Glutamatergic neuron (in vitro differentiated cells): ENCODE measurements around the gene BACH1. TPM values are rescaled to one million over a fixed set of nuclear protein-coding genes. Genes with fewer than 3 reads are reported as not detected.
"Not testable (repeated sequence)": the region's sequence is repeated elsewhere in the genome, so short reads cannot be mapped to it uniquely, and the experiment has no call there.

Experiments used
- DNase-seq: peaks from one replicate; pipeline ENCODE4 v3.0.0; 2022
- H3K27ac Mint-ChIP-seq: one replicate; pipeline ENCODE4 v1.8.0; 2020; ENCODE audit warnings: mild to moderate bottlenecking, mixed read lengths, inconsistent platforms; ENCODE audit not compliant: unreplicated experiment
- H3K27me3 Mint-ChIP-seq: one replicate; pipeline ENCODE4 v1.8.0; 2020; ENCODE audit warnings: mild to moderate bottlenecking, moderate library complexity, mixed read lengths, inconsistent platforms; ENCODE audit not compliant: unreplicated experiment
- H3K36me3 Mint-ChIP-seq: one replicate; pipeline ENCODE4 v1.8.0; 2020; ENCODE audit warnings: mild to moderate bottlenecking, mixed read lengths, inconsistent platforms; ENCODE audit not compliant: unreplicated experiment
- H3K4me1 Mint-ChIP-seq: one replicate; pipeline ENCODE4 v1.8.0; 2020; ENCODE audit warnings: mild to moderate bottlenecking, low read depth, mixed read lengths, inconsistent platforms; ENCODE audit not compliant: unreplicated experiment
- H3K4me3 Mint-ChIP-seq: one replicate; pipeline ENCODE4 v1.8.0; 2020; ENCODE audit warnings: mild to moderate bottlenecking, mixed read lengths, inconsistent platforms; ENCODE audit not compliant: unreplicated experiment
- H3K9me3 Mint-ChIP-seq: one replicate; pipeline ENCODE4 v1.8.0; 2020; ENCODE audit warnings: mild to moderate bottlenecking, moderate library complexity, mixed read lengths, inconsistent platforms; ENCODE audit not compliant: unreplicated experiment
- long read RNA-seq: library from polyadenylated mRNA; unstranded; transcript quantifications from one replicate; pipeline ENCODE4 v2.0.0, GENCODE V29; 2020; ENCODE audit not compliant: unreplicated experiment
- total RNA-seq: library from RNA; stranded (reverse); fragmentation: NEBNext Ultra II Directional; extraction: Animal tissue kit (Norgen Biotek cat#: 25700); gene quantifications from one replicate; pipeline ENCODE4 v1.2.1, GENCODE V29; 2021; ENCODE audit not compliant: unreplicated experiment
- TF ChIP-seq, protein P1 (sequence below): fragments of 200-600 bp; sonication (generic); IDR thresholded peaks from one replicate; pipeline ENCODE4 v1.5.0; 2021; ENCODE audit not compliant: partially characterized antibody, unreplicated experiment

Gene BACH1
- total RNA-seq: 78.8 TPM
- long read RNA-seq, partial matches to known transcripts: 0 of 3 reads
- long read RNA-seq, other reads (novel, unspliced or antisense): 3 of 3 reads

DNA sequence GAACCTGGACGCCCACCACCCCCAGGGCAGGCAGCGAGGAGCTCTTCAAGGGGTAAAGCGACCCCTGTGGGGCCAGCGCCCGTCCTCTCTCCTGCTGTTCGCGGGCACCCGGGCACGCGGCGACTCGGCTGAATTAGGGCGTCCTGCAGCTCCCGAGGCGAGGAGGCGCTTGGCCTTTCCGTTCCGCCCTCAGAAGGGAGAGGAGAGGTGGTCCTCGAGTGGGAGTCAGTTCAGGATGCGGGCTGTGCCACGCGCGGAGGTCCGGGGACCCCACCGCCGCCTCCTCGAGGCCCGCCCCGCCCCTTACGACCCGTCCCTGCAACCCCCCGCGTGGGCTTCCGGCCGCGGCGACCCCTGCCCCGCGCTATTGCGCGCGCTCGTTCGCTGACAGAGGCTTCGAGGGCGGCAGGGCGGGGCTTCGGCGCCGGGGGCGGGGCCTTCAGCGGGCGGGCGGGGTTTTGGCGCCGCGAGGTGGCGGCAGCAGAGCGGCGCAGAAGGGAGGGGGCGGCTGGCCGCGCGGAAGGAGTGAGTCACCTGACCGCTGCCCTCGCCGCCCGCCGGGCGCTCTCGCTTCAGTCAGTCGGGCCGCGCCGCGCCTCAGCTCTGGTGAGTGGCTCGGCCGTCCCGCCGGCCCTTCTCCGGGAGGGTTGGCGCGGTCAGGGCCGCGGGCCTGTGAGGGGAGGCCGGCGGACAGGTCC lies at the start of gene BACH1:
Gene BACH1, plus strand, starts transcription at position 575 of the 698 bp plus-strand sequence. CDS start 22,359 bp downstream, outside the sequence.
- Mint-ChIP-seq H3K9me3 (peaks cover 2% of the 10 kb centered on the region), H3K27ac (peak within 1 kb of the TSS; percentile 80), H3K27me3 (peaks cover 2% of the 10 kb centered on the region), H3K4me1 (peaks cover 20% of the 10 kb centered on the region), H3K4me3 (peak within 1 kb of the TSS; percentile 94), H3K36me3 (peaks cover 8% of the 10 kb centered on the region)
- DNase-seq: peak; percentile 94
- TF ChIP-seq, protein P1, sequence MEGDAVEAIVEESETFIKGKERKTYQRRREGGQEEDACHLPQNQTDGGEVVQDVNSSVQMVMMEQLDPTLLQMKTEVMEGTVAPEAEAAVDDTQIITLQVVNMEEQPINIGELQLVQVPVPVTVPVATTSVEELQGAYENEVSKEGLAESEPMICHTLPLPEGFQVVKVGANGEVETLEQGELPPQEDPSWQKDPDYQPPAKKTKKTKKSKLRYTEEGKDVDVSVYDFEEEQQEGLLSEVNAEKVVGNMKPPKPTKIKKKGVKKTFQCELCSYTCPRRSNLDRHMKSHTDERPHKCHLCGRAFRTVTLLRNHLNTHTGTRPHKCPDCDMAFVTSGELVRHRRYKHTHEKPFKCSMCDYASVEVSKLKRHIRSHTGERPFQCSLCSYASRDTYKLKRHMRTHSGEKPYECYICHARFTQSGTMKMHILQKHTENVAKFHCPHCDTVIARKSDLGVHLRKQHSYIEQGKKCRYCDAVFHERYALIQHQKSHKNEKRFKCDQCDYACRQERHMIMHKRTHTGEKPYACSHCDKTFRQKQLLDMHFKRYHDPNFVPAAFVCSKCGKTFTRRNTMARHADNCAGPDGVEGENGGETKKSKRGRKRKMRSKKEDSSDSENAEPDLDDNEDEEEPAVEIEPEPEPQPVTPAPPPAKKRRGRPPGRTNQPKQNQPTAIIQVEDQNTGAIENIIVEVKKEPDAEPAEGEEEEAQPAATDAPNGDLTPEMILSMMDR: peak; percentile 11

DNA sequence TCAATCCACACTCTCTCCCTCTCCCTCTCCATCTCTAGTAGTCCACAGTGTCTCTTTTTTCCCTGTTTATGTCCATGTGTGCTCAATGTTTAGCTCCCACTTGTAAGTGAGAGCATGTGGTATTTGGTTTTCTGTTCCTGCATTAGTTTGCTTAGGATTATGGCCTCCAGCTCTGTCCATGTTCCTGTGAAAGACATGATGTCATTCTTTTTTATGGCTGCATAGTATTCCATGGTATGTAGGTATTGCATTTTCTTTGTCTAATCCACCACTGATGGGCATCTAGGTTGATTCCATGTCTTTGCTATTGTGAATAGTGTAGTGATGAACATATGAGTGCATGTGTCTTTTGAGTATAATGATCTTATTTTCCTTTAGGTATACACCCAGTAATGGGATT lies 49.4 kb upstream of the BACH1 start:
- not testable (repeated sequence) for H3K4me1 Mint-ChIP-seq, H3K27me3 Mint-ChIP-seq, H3K27ac Mint-ChIP-seq, H3K9me3 Mint-ChIP-seq, DNase-seq, H3K36me3 Mint-ChIP-seq, H3K4me3 Mint-ChIP-seq

DNA sequence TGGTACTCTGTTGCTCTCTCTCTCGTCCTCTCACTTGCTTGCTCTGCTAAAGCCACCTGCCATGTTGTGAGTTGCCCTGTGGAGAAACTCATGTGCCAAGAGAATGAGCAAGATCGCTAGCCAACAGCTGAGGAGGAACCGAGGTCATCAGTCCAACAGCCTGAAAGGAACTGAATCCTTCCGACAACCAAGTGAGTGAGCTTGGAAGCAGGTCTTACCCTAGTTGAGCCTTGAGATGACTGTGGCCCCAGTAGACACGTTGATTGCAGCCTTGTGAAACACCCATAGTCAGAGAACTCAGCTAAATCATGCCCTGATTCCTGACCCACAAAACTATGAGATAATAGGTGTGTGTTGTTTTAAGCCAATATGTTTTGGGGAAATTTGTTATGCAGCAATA lies 48.1 kb upstream of the BACH1 start:
- no peaks in the 10 kb centered on the region for H3K27me3 Mint-ChIP-seq
- H3K4me1 Mint-ChIP-seq: peaks cover 5% of the 10 kb centered on the region
- no peak overlapping the region for H3K27ac Mint-ChIP-seq
- TF ChIP-seq, protein P1: no peak
- no peak for DNase-seq
- peaks cover 6% of the 10 kb centered on the region for H3K9me3 Mint-ChIP-seq
- H3K36me3 Mint-ChIP-seq: peaks cover 8% of the 10 kb centered on the region
- H3K4me3 Mint-ChIP-seq: no peak overlapping the region

DNA sequence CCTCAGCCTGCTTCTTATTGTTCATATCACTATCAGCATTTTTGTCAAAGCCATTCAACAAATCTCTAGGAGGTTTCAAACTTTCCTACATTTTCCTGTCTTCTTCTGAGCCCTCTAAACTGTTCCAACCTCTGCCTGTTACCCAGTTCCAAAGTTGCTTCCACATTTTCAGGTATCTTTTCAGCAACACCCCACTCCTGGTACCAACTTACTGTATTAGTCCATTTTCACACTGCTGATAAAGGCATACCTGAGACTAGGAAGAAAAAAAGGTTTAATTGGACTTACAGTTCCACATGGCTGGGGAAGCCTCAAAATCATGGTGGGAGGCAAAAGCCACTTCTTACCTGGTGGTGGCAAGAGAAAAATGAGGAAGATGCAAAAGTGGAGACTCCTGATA lies 44.9 kb upstream of the BACH1 start:
- not testable (repeated sequence) for DNase-seq, H3K9me3 Mint-ChIP-seq, H3K27me3 Mint-ChIP-seq, H3K27ac Mint-ChIP-seq, H3K36me3 Mint-ChIP-seq, H3K4me1 Mint-ChIP-seq, H3K4me3 Mint-ChIP-seq

DNA sequence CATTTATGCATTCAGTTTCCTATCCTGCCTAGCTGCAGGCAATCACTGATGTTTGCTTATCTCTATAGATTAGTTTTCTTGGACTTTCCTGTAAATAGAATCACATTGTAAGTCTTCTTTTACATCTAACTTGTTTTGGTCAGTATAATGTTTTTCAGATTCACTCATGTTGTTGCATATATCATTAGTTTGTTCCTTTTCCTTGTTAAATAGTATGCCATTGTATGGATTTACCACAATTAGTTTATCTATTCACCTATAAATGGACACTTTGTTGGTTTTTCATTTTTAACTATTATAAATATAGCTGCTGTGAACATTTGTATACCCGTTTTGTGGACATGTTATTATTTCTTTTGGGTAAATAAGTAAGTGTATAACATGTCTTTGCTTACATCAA lies 44.2 kb upstream of the BACH1 start:
- no peaks in the 10 kb centered on the region for H3K4me1 Mint-ChIP-seq
- H3K4me3 Mint-ChIP-seq: no peak overlapping the region
- TF ChIP-seq, protein P1: no peak
- peaks cover 6% of the 10 kb centered on the region for H3K9me3 Mint-ChIP-seq
- H3K27me3 Mint-ChIP-seq: no peaks in the 10 kb centered on the region
- H3K36me3 Mint-ChIP-seq: peaks cover 8% of the 10 kb centered on the region
- no peak overlapping the region for H3K27ac Mint-ChIP-seq
- DNase-seq: no peak

DNA sequence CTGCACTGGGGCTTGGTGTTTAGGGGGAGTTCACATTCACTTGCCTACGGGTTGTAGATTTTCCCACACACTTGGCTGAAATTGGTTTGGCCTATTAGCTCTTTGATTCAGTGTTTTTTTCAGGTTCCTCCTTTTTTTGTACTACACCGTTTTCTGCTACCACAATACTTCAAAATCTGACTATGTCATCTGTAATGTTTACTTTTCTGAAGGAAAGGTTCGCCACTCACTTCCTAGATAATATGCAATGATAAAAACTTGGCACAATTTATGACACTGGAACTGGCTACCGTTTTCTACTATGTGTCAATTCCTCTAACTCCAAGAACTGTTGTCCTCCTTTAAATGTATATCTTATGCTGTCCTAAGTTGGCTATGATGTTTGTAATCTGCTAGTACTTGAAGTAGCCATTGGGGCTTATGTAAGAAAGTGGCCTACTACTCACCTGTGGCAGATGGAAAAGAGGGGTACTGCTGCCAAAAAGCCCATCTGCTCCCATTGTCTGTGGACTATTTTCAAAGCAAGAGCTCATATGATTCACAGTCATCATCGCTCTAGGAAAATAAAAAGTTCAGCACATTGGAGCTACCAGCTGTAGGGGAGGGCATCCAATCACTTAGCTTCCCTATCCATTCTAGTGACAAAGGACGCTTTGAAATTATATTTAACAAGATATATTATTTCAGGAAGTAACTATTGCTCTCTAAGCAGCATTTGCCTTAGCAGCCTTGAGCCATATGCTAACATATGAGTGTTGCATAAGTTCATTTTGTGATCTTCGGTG lies 42.4 kb upstream of the BACH1 start:
- H3K4me1 Mint-ChIP-seq: no peaks in the 10 kb centered on the region
- TF ChIP-seq, protein P1: no peak
- no peaks in the 10 kb centered on the region for H3K27me3 Mint-ChIP-seq
- no peak overlapping the region for H3K4me3 Mint-ChIP-seq
- no peak for DNase-seq
- H3K27ac Mint-ChIP-seq: no peak overlapping the region
- peaks cover 8% of the 10 kb centered on the region for H3K36me3 Mint-ChIP-seq
- H3K9me3 Mint-ChIP-seq: peaks cover 6% of the 10 kb centered on the region
